Measurements from ENCODE around the gene TMIE.
"Not testable (repeated sequence)": the region's sequence is repeated elsewhere in the genome, so short reads cannot be mapped to it uniquely, and the experiment has no call there.

Gene TMIE

DNA sequence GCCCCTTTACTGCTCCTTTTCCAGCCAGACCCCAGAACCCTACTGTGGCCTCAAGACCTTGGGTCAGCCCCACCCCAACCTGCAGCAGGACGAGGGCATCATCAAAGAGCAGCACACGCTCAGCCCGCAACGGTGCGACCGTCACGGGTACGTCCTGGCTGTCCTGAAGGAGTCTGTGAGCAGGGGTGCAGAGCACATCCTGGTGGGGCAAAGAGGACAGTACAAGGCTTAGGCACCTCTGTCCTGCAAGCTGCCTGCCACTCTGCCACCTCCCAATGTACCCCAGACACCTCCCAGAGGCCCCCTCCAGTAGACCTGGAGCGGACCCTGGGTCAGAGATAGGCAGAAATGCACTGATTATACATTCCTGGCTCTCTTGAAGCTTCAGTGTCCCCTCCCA lies 15.7 kb upstream of the TMIE start:
- no peak for DNase-seq (ENCODE audit: low spot score)

DNA sequence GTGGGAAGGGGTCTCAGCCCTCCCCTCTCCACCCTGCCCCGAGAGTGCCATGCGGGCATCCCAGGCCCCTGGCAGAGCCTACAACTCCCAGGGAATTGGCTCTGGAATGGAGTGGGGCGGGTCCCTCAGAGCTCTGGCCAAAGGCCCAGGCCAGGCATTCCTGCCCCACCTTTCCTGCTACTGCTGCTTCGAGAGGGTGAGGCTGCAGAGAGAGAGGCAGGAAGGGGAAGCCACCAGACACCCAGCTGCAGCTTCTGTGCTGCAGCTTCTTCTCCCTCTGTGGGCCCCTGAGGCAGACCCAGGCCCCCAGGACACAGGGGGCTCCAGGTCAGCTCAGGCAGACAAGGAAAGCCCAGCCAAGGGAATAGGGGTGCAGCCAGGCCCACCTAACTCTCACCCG lies 10.4 kb upstream of the TMIE start:
- DNase-seq (ENCODE audit: low spot score): peak; percentile 49

DNA sequence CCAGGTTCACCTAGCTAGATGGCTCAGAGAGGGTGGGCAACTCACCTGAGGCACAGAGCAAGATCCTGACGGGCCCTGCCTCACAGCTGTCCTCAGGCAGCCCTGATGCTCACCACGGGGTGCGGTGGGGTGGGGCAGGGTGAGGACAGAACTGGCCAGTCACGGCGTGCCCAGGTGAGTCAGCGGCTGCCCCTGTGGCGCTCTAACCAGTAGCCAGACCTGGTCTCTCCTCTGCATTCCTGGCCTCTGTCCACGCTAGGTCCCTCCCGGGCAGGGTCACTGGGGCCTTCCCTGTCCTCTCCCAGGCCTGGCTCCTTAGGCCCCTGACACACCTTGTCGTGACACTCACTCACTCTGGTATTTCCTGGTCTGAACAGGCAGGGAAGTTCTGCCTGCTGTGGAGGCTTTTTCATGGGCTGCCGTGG lies 8.6 kb upstream of the TMIE start:
- peak; percentile 97 for DNase-seq (ENCODE audit: low spot score)

DNA sequence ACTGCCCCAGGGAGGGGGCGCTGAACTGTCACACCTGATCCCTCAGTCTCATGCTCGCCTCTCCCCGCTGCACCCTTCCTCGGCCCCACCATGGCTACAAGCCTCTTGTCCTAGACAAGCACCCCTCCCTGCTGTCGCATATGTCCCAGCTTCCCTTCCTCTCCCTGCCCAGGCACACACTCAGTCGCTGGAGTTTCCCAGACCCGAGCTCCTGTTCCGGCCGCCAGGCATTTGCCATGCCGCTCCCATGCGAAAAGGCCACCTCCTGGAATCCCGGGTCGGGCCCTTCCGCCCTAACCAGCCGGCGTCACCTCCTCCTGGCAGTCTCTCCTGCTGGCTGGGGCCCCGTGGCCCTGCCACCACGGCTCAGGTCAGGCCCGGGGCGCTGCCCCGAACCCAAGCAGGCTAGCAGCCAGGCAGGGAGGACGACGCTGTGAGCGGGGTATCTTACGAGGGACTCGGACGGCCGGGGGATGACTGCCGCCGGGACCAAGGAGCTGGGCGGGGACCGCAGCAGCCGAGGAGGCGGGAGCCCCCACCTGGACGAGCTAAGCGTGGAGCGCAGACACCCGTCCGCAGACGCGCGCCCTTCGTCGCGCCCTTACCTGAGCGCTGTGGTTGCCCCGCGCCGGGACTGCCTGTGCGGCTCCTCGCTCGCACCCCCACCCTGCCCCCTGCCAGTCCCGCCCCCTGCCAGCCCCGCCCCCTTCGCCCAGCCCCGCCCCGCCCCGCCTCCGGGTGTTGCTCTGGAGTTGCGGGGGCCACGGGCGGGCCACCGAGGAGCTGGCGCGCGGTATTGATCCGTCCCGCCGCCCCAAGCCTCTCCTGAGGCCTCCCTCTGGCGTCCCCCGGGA lies 7.9 kb upstream of the TMIE start, which contains the start of gene ALS2CL:
TSS of gene ALS2CL (minus strand) at position 642 of the 854 bp plus-strand sequence. CDS start 4,239 bp downstream, outside the sequence.
- peak; percentile 81 for DNase-seq (ENCODE audit: low spot score)

DNA sequence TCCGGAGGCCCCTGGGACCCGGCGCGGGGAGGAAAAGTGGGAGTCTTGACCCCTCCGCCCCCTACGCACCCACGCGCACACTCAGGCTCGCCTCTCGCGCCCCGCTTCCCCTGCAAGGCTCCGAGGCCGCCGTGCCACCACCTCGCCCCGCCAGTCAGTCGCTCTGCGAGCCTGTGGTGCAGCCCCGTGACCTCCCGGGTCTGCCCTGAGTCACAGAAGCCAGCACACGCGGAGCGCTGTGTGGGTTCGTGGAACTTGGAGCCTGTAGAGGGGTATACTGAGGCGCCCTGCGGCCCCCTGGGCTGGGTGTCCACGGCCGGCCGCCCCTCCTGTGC lies 7.3 kb upstream of the TMIE start:
- DNase-seq (ENCODE audit: low spot score): peak; percentile 79

DNA sequence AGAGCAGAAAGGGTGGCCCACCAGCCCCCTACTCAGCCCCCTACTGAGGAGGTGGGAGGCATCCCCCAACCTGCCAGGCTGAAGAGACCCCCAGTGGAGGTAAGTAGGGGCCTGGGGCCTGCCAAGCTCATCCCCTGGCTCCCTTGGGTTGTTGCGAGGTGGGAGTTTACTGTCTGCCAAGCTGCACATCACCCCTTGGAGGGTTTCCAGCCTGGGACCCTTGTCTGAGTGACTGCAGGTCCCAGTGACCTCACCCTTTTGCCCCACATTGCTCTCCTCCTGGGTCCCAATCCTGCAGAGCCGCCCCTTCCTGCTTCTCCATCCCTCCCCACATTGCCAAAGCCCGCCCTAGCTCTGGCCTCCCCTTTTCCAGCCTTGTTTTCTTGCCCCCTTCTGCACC lies 6.7 kb upstream of the TMIE start:
- DNase-seq (ENCODE audit: low spot score): no peak

DNA sequence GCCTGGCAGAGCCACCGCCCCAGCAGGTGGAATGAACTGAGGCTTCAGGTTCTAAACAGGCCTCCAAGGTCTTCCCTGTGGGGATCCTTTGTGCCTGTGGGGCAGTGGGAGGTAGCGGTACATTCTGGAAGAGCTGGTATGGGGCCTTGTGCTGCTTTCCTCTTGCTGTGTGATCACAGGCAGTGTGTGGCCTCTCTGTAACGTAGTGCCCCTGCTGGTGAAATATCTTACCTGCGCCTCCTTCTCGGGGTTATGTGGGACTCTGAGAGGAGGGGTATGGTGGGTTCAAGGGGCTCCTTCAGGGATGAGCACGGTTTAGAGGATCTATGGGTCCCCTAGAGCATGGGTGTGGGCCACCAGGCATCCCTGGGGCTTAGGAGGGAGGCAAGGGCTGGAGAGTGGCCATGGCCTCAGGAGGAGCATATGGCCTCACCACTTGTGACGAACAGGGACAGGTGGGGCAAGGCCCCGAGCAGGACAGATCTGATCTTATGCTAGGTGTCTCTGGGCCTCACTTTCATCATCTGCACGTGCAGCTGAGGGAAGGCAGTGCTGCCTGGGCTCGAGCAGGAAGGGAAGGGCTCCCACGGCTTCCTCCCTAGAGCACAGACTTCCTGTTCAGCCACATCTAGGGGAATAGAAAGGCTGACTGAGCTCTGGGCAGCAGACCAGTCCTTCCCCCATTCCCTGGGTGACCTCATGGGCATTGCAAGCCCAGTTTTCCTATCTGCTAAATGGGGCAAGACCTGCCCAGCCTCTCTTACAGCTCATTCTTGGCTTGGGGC lies 5.8 kb upstream of the TMIE start:
- DNase-seq (ENCODE audit: low spot score): peak; percentile 83

DNA sequence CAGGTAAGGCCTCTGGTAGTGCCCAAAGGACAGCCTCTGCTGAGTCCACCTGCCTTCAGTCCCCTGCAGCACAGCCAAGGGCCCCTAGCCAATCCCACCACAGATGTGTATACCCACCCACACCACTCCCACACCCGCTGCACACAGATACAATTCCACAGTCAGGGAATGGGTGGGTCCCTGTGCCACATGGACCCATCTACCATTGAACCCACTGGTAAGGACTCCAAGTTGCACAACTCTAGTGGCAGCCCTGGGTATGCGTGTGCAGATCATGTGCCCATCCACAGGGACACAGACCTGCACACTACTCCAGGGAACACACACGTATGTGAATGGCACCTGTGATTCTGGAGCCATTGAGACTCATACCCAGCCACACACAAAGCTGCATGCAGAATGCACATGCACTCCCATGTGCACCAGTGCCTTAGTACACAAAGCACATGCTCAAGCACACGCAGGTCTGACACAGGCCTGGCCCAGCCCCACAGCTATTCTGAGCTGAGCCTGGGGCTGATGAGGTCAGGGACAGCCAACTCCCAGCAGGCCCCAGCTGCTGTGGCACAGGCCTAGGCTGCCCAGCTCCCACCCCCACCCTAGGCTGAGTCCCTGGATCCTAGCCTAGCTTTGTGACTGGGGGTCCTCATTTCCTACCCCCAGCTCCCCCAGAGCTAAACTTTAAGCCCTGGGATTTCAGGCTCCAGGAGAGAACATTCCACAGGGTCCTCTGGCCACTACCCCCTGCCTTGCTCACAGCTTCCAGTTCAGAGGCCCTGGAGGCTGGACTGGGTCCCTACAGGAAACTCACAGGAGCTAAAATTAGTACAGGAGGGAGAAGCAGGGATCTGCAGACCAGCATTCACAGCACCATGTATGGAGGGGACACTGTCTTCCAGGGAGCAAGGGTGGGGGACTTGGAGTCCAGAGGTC lies 5.0 kb upstream of the TMIE start:
- DNase-seq (ENCODE audit: low spot score): peak; percentile 57

DNA sequence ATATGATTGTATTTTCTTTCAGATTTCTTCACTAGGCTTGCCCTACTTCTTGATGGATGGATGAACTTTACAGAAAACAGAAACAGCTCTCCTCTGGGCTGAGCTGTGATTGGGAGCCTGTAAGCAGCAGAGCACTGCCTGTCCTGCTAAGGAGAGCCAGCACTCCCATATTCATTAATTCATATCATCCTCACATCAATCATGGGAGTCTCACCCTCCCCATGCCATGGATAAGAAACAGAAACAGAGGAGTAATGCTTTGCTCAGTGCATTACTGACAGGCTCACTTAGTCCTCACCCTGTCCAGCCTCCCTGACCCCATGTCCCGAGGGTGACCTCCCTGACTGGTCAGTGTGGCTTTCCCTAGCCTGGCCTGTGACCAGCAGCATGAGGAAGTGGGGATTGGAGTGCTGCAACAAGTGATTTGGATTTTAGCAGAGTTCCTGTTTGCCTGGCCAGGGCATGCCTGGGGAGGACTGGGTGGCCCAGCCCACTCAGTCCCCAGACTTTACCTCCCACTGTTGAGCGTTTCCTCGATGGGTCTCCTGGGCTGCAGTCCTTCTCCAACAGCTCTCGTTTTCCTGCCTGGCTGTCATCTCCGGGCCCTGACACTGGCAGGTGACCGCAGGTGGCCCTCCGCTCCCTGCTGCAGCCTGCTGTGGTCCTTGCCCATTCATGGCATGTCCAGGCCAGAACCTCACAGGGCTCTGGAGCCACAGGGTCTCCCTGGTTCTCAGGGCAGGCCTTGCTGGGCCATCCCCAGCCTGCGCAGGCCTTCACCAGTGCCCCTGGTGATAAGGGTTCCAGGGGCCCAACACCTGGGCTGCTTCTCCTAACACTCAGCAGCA lies 1.3 kb upstream of the TMIE start:
- DNase-seq (ENCODE audit: low spot score): no peak

DNA sequence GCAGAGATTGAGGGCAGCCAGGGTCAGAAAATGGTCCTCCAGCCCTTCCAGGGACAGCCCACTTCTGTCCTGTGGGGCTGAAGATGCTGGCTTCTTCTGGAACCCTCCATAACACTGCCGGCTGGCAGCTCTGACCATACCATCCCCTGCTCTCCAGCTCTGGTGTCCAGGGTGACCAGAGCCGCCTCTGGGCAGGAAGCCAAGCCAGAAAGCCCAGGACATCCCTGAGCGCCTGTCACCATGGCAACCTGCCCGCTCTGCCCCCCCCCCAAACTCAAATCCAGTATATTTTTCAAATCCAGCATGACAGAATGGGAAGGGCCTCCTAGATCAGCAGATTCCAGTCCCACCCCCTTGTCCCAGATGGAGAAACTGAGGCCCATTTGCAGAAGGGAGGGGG lies 420 bp upstream of the TMIE start:
- peak; percentile 66 for DNase-seq (ENCODE audit: low spot score)

DNA sequence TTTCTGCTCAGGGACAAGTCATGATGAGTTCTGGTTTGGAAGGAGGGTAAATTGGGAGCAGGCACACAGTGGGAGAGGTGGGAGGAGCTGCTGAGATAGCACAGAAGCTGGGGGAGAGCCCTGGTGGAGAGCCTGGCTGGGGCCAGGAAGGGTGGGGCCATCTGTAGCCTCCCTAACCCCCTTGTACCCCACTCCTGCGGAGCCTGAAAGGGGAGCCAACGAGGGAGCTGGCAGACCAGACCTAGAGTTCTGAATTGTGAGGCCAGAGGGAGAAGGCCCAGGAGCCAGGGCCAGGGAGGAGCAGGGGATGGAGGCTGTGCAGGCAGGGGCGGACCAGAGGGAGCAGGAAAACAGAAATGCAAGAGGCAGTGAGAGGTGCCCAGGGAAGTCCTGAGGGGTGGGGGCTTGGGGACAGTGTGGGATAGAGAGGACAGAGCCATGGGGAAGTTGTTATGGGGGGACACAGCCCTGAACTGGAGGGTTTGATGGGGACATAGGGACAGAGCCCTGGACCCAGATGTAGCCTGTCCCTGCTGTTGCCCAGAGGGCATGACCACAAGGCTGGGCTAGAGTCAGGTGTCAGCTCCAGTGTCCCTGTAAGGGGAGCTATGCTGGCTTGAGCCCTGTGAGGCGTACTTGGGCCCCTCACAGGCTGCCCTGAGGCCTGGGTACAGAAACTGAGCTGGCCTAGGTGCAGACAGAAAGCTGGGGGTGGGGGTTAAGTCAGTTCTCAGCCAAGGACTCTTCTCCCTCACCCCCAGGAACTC lies 1.2 kb downstream of the TMIE start:
- no peak for DNase-seq (ENCODE audit: low spot score)

DNA sequence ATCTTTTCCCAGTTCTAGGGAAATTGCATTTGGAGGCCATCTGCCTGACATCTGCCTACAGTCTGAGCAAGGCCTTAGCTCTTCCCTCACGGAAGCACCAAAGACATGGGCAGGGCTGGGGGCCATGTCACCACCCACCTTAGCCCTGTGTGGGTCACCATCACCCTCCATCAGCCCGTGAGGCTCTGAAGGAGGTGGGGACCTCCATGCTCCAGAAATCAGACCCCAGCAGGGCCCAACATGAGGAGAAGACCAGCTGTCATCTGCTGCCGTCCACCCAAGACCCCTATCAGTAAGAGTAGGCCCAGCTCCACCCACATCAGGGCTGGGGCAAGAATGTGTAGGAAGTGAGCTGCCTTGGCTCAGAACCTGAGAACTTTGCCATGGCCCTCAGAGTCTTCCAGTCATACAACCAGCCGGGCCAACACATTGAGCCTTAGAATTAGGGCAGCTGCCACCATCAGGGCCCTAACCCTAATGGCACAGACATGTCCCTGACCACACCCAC lies 1.9 kb downstream of the TMIE start:
- no peak for DNase-seq (ENCODE audit: low spot score)

DNA sequence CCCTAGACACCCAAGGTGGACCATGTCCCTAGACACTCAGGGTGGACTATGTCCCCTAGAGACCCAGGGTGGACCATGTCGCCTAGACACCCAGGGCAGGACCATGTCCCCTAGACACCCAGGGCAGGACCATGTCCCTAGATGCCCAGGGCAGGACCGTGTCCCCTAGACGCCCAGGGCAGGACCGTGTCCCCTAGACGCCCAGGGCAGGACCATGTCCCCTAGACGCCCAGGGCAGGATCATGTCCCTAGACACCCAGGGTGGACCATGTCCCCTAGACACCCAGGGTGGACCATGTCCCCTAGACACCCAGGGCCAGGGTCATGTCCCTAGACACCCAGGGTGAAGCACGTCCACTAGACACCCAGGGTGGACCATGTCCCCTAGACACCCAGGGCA lies 3.2 kb downstream of the TMIE start:
- not testable (repeated sequence) for DNase-seq (ENCODE audit: low spot score)

DNA sequence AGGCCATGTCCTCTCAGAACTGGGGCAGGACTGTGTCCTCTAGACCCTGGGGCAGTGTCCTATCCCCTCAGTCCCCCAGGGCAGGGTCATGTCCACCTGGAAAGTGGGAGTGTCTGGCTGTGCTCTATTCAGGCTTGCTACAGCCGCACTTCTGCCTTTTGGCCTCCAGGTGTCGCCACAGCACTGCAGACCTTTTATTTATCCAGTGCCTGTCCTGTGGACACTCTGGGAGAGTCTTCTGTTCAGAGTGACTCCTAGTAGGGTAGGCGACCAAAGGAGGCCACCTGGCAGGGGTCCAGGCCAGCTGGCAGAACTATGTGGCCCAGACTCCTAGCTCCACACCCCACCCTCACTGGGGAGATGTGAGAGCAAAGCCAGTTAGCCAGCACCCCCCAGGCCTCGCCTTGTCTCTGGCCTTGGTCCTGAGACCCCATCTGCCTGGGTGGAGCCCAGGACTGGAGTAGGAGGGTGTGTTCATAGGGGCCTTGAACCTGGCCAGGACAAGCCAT lies 3.9 kb downstream of the TMIE start:
- DNase-seq (ENCODE audit: low spot score): peak; percentile 79

DNA sequence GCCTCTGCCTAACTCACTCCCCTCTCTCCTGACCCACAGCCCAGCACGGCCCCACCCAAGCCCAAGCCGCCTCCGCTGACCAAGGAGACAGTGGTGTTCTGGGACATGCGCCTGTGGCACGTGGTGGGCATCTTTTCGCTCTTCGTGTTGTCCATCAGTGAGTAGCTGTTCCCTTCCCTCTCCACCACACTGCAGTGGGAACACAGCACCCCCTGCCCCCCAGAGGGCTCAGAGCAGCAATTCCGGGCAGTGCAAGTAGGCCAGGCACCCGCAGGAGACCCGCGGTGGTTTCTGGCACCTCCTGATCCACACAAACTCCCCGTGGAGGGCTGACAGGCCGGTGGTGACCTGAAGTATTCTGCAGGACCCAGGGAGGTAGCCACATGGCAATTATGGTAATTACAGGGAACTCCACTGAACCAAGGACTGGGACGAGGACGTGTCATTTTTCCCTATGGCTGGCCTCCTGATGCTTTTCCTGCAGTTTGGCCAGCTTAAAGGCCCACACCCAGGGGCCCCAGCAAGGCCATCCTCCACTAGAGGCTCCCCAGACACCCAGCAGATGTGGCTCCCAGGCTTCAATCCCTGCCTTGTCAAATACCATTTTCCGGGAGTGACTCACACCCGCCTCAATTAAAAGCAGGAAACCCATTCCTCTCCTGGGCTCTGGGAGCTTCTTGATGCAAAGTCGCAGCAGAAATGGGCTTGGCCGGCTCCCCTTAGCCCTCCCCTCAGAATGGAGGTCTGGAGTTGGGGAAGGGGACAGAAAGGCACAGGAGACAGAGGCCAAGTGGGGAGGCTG lies 4.8 kb downstream of the TMIE start:
- peak; percentile 73 for DNase-seq (ENCODE audit: low spot score)

DNA sequence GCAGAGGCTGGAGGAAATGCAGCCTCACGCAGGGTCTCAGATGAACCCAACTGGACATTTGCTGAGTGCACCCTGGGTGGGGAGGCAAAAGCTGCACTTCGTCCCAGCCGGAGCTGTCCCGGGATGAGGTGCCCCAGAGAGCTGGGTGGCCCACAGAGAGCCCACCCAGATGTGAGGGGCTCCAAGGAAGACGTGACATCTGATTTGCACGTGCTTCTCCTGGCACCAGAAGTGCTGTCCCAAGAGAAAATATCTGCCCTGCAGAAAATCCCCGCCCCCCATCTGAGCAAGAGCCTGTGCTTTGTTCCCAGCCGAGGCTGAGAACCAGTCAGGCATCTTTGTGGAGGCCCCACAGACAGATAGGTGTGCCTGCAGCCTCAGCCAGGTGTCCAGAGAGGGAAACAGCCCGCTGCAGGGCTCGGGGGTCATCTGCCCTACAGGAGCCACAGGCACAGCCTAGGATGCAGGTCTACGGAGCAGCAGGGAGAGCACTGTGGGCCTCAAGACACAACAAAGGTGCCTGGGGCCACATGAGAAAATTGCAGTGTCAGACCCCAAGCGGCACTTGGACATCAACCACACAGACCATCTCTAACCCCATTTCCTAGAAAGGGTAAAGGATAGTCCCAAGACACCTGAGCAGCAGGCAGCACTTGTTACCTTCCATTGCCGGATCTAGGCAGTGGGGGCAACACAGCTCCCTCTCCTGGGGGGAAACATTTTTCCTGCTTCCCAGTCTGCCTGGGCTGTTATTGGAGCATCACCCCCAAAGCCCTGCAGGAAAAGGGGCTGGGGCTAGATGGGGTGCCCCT lies 5.8 kb downstream of the TMIE start:
- DNase-seq (ENCODE audit: low spot score): no peak

DNA sequence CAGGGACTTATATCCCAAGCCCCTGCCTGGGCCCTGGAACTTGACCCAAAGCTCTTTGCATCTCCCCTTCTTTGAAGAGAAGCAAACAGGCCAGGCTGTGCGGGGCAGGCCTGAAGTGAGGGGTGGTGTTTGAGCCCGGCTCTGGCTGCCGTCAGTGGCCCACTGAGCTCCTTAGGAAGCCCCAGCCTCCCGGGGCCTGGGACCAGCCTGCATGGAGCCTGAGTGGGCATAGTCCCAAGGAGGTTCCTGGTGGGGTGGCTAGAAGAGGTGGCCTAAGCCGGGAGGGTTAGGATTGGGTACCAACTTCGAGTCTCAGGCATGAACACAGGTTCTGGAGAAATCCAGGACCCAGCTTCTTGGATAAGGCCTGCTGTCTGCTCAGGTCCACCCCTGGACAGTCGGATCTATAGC lies 6.4 kb downstream of the TMIE start:
- DNase-seq (ENCODE audit: low spot score): no peak
